ENCODE measurements around the gene TRIP6.
"Not testable (repeated sequence)": the region's sequence is repeated elsewhere in the genome, so short reads cannot be mapped to it uniquely, and the experiment has no call there.

The TRIP6 gene

DNA sequence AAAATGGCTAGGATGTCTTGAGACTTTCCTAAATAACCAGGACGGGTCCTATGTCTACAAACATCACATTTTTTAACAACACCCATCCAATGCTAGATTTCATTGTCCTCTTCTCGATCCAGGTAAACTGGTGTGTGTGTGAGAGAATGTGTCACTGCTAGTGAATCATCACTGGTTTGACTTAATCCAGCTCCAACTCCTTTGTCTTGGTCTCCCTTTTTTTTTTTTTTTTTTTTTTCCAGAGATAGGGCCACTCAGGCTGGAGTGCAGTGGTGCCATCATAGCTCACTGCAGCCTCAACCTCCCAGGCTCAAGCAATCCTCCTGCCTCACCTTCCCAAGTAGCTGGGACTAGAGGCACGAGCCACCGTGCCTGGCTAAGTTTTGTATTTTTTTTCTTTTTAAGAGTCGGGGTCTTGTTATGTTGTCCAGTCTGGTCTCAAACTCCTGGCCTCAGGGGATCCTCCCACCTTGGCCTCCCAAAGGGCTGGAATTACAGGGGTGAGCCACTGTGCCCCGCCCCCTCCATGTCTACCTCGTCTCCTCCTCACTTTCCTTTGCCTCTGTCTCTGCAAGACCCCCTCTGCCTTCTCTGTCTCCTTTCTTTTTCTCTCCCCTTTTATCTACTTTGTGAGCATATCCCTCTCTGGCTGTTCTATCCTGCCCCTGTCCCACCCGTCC, 24.5 kb downstream of the TRIP6 start:
- no peak for DNase-seq

DNA sequence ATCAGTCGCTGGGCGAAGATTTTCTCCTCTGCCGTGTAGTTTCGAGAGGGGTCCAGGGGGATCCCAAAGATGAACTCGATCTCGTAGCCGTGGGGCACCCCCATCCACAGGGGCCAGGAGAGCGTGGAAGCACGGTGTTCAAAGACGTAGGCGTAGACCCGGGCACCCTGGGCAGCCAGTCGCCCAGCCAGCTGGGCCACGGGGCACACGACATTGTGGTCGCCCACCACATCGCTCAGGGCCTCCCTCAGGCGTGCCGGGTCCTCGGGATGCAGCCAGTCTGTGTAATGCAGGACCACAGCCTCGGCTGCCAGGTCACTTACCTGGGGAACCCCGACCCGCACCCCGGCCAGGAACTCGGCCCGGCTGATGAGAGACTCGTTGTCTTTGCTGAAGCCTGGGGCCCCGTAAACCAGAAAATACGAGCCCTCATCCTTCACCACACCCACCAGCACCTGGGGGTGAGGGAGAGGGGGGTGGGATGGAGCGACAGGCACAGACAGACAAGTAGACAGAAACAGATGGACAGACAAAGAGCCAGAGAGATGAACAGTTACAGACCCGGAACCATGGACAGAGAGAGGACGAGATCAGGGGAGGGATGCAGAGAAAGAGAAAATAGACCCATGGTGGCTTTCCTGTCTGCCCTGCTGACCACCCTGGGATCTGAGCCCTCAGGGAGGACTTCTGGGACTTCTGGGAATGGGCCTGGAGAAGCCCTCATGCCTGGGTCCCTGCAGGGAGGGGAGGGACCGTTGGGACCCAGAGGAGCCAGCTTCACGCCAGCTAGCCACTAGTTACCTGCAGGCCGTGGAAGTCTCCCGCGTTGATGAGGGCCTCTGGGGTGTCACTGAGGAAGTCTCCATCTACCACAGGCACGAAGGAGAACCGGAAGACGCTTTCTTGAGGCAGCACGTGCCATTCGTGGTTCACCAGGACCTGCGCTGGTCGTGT, 25.5 kb downstream of the TRIP6 start:
- no peak for DNase-seq

DNA sequence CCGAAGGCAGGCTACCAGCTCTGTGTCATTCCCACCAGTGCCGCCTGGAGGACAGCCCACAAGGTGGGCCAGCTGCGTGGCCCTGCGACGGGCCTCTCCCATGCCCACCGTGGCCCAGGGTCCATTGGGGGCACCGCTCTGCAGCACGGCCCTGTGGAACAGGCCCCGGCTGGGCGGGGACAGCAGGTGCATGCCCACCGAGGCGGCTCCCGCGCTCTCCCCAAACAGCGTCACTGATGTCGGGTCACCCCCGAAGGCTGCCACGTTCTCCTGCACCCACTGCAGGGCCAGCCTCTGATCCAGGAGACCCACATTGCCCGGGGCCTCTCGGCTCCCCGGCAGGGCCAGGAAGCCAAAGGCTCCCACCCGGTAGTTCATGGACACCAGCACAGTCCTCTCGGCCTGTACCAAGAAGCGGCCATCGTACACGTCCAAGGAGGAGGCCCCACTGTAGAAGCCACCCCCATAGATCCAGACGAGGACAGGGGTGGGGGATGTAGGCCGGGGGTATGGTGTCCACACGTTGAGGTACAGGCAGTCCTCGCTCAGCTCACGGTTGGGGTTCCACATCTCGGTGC, 26.2 kb downstream of the TRIP6 start:
- DNase-seq = no peak

DNA sequence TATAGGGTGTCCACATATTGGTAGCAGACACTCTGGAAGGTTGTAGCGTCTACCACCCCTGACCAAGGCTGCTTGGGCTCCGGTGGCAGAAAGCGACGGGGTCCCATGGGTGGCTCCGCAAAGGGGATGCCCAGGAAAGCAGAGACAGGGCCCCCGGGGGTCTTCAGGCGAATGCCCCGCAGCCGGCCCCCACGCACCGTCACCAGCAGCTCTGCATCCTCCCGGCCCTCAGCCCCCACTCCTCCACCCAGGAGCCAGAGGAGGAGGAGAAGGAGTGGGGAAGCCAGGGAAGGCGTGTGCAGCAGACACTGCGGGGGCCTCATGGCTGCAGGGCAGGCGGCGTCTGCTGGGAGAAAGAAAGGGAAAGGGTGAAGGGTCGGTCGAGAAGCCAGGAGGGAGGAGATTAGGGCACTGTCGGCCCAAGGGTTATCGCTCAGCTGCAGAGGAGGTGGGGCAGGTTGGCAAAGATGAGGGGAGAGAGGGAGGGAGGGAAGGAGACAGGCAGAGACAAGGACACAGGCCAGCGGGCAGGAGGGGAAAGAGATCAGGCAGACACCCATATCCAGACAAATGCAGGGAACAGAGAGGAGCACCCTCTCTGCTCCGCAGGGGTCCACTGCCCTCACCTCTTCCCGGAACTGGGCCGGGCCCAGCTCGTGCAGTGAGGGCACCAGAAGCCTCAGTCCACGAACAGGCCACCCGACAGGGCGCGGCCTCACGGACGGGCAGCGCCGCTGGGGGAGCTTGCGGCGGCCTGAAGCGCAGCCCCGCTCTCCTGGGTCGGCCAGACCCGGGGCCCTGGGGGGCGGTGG, 26.9 kb downstream of the TRIP6 start:
- no peak for DNase-seq

DNA sequence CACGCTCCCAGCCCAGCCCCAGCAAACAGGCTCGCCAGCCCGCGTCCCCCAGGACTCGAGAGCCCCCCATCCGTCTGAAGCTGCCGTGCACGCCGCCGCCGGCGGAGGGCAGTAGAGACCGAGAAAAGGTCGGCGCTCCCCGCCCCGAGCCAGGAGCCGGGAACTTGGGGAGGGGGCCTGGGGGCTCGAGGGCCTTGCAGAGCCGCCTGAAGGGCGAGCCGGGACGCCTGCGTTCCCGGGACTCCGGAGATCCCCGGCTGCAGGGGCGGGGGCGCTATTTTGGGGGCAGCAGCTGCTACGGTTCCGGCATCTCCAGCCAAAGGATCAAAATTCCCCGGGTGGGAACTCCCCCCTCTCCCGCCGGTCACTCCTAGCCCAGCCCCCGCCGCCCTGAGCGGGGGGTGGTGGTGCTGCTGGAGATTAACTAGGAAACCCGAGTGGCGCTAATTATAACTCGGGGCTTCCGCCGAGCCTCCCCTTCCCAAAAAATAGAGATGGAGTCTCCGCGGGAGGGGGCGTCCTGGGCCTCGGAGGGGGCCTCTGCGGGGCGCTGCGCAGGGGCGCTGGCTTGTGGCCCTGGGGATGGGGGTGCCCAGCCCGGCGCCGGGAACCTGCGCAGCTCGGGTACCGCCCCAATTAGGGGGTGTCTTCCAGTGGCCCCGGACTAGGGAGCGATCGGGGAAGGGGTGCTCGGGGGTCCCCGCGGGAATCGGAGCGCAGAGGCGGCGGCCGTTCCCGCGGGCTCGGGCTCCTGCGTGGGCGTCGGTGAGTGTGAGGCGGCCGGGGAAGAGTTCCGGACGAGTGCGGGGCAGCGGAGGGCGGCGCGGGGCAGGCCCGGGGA, 27.9 kb downstream of the TRIP6 start:
- DNase-seq = peak; percentile 63

DNA sequence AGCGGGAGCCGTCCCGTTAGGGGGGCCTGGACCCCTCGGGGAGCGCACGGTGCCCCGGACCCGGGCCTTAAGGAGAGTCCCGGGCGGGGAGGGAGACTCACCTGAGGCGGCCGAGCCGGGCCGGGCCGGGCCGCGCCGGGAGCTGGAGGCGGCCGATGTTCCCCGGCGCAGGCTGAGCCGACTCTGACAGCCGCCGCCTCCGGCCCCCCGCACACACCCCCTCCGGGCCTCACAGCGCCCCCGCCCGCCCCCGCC, 28.4 kb downstream of the TRIP6 start, which contains the start of gene ACHE:
TSS of gene ACHE (minus strand) at position 188 of the 255 bp plus-strand sequence. CDS start 1,656 bp downstream, outside the sequence.
- no peak for DNase-seq

DNA sequence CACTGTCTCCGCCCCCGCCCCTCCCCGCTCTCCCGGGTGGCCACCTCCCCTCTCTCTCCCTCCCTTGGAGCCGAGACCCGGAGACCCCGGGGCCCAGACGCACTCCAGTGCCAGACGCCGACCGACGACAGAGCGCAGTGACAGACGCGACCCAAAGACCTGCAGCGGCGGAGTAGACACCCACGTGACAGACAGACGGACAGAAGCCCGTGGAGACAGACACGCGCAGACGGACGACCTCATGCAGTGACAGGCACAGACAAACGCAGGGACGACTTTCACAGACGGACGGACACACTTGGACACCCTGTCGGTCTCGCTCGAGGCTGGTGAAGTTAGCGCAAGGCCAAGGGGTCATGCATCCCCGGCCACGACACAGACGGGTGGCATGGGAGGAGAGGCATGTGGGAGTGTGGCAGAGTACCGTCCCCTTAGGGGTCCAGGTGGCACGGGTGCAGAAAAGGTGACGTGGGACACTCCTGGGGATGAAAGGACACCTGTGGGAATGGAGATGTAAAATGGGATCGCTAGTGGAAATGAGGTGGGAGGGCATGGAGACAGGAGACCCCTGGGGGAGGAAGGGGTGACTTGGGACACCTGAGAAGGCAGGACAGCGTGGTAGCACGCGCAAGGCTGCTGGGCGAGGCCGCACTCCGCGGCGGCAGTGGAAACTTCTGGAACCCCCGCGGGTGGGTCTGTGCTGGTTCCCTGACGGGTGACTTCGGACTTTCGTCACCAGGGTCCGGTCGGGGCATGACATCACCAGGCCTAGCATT, 29.0 kb downstream of the TRIP6 start:
- peak; percentile 41 for DNase-seq

DNA sequence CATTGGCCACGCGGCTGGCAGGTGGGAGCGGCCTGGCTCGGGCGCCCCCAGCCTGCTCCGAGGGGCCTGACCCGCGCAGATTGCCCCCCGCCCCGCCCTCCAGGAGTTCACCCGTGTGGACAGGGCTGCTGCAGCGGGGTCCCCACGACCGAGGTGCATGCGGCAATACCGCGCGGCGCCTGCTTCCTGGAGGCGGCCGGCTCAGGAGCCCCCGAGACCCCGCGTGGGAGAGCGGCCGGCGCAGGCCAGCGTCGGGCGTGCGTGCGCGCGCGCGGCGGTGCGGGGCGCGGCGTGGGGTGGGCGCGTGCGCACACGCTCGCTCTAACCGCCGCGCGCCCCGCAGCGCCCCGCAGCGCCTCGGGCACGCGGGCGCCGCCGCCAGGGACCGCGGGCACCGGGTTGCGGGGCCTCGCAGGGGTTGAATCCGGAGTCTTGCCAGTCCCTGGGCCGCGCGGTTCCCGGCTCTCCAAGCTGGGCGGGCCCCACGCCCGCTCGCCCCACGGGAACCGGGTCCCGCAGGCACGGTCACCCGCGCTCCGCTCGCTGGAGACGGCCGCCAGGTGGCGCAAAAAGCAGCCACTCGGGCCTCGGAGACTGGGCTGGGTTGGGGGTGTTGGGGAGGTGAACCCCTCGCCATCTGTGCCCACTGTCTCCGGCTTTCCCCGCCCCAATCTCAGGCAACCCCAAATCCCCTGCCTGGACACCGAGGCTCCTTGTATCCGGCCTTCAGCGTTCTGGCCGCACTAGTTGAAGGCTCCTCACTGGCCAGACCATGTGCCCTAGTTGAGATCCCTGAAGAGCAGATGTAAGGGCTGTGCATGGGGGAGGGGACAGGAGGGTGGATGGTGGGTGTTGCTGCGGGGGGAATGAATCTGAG, 29.8 kb downstream of the TRIP6 start:
- DNase-seq = peak; percentile 61

DNA sequence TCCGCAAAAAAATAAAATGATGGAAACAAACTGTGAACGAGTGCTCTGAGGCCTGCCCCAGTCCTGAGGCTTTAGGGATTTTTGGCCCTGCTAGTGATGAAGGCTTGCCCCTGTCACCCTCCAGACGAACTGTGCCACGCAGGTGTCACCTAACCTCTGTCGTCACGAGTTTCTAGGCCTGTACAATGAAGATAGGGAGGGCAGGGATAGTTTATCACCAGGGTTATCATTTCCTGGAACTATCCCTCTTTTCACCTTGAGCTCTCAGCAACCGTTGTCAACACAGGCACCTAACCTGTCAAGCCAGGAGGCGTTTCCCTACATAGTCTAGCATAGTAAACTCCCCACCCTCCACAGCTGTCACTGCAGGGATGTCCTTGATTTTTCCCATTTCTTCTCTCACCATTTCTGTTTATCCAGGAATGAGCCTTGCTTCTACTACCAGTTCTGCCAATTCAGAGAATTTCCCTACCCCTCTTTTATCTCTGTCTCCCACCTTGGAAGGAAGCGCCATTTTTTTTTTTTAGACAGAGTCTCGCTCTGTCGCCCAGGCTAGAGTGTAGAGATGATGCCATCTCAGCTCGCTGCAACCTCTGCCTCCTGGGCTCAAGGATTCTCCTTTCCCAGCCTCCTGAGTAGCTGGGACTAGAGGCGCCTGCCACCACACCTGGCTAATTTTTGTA, 30.7 kb downstream of the TRIP6 start:
- DNase-seq = no peak

DNA sequence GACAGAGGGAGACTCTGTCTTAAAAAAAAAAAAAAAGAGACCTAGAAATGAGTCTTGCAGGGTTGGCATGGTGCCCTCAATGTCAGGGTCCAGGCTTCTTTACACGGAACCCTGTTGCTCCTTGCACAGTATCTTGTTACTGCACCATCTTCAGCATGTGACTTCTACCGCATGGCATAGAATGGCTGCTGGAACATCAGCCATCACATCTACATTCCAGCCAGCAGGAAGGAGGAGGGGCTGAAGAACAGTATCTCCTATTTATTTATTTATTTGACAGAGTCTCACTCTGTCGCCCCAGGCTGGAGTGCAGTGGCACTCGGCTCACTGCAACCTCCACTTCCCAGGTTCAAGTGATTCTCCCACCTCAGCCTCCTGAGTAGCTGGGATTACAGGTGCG, 32.2 kb downstream of the TRIP6 start:
- no peak for DNase-seq

DNA sequence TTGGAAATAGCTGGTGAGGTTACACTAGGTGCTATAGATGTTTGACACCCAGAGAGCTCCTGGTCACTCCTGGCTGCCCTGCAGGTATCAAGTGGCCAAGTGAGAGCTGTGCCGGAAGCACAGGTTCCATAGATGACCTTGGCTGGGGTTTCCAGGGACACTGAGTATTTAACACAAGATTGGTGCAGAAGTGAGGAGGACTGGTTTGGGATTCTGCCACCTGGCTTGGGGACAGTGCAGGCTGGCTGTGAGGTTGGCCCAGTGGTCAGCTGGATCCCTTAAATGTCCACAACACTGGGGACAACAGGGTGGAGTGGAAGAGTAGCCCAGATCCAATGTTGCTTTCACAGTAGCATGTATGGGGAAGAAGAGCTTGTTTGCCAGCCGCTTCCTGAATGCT, 33.8 kb downstream of the TRIP6 start:
- DNase-seq = no peak

DNA sequence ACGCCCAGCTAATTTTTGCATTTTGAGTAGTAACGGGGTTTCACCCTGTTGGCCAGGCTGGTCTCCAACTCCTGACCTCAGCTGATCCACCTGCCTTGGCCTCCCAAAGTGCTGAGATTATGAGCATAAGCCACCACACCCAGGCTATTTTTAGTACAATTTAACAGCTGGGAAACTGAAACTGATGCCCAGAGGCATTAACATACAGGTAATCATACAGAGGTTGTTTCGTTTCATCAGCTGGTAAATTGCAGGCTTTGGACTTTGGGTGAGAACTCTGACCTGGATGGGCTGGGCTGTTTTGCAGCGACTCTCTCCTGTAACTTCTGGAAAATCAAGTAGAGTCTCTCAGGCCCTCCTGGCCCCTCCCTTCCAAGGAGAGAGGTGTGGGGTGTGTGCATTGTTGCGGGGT, 34.7 kb downstream of the TRIP6 start:
- no peak for DNase-seq

DNA sequence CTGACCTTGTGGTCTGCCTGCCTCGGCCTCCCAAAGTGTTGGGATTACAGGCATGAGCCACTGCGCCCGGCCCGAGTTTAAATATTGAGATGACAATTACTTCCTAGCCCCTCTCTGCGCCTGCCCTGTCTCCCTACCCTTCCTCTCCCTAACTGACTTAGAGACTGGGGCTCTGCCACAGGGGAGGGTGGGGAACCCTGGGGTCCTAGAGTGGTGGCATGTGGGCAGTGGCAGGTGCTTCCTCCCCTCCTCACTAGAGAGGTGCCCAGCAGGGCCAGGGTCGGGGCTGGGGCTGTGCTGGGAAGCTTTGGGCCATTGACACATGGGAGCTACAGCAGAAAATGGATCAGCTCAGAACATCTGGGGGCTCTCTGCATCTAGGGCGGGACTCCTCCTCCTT, 35.5 kb downstream of the TRIP6 start:
- DNase-seq = no peak

DNA sequence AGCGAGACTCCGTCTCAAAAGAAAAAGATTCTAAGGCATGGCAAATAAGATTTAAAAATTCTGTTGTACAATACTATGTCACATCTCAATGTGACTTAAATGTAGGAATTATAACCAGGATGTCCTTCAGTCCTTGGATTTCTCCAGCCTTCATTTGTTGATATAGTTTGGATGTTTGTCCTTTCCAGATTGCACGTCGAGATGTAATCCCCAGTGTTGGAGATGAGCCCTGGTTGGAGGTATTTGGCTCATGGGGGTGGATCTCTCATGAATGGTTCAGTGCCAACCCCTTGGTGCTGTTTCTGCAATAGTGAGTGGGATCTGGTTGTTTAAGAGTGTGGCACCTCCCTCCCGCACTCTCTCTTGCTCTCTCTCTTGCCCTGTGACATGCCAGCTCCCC, 41.3 kb downstream of the TRIP6 start:
- DNase-seq = no peak

DNA sequence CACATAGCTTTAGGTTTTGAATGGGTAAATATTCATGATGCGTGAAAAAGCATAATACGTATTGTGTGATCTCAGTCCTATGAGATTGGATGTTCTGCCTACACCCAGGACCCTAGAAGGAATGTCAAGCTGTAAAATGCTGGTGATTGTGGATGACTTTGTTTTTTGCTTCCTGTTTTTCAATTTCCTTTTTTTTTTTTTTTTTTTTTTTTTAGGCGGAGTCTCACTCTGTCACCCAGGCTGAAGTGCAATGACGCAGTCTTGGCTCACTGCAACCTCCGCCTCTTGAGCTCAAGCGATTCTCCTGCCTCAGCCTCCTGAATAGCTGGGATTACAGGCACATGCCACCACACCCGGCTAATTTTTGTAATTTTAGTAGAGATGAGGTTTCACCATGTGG, 43.3 kb downstream of the TRIP6 start:
- not testable (repeated sequence) for DNase-seq

DNA sequence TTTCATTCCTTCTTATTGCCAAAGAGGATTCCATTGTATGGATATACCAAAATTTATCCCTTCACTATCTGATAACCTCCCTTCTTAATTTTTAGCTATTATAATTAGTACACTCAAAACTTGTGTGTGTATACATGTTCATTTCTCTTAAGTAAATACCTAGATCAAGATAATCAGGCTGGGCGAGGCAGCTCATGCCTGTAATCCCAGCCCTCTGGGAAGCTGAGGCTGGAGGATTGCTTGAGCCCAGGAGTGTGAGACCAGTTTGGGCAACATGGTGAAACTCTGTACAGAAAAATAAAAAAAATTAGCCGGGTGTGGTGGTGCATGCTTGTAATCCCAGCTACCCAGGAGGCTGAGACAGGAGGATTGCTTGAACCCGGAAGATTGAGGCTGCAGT, 44.3 kb downstream of the TRIP6 start:
- DNase-seq = no peak

DNA sequence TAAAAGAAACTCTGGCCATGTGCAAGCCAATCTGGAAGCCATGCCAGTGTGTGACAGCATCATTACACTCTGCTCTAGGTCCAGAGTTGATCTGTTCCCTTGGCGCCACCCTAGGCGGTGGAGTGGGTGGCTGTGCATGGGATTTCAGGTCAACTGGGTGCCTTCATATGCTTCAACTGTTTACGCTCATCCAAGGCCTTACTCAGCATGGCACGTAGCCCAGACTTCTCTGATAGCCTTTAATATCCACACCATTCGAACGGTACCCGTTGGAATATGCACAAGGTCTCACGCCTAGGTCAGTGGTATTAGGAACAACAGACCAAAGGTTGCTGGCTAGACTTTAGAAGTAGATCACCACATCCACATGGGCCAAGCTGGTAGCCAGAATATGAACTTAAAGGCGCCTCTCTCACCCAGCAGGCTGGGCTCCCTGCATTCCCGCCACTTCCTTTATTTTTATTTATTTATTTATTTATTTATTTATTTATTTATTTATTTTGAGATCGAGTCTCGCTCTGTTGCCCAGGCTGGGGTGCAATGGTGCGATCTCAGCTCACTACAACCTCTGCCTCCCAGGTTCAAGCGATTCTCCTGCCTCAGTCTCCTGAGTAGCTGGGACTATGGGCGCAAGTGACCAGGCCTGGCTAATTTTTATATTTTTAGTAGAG, 47.2 kb downstream of the TRIP6 start:
- DNase-seq = no peak

DNA sequence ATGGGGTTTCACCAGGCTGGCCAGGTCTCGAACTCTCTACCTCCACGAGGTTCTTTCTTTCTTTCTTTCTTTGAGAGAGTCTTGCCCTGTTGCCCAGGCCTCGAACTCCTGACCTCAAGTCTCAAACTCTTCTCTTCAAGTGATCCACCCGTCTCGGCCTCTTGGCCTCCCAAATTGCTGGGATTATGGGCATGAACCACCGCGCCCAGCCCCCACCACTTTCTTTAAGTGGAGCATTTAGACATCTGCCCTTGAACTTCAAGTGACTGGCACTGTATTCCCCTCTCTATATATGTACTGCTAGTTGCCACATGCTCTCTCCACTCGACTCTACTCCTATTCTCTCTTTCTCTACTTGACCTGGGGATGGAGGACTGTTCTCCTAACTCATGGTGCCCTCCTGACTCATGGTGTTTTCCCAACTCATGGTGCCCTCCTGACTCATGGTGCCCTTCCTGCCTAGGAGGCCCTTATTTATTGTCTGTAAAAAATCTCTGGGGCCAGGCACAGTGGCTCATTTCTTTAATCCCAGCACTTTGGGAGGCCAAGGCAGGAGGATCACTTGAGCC, 47.8 kb downstream of the TRIP6 start:
- no peak for DNase-seq

DNA sequence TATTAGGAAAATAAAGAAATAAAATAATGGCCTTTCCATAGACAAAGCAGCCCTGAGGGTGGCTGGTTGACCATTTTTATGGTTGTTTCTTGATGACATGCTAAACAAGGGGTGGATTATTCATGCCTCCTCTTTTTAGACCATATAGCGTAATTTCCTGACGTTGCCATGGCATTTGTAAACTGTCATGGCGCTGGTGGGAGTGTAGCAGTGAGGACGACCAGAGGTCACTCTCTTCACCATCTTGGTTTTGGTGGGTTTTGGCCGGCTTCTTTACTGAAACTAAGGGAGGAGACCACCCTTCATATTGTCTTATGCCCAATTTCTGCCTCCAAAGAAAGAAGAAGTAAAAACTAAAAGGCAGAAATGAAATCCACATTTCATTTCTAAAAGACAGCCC, 52.1 kb downstream of the TRIP6 start:
- DNase-seq = not testable (repeated sequence)
